Stomach (tissue), 9 donors: ENCODE measurements around the gene VAV3. TPM values are rescaled to one million over a fixed set of nuclear protein-coding genes. Genes with fewer than 3 reads are reported as not detected.

ENCODE experiments used
- DNase-seq, 2 donors: peaks; one replicate each; pipeline versions ENCODE4 v3.0.0 to v3.0.0-alpha.2; 2013 to 2019
- H3K27ac ChIP-seq, 5 donors: fragments of 200-600 bp in 4 of 5; sonication (generic) in 4 of 5; one replicate each; pipeline ENCODE4 v1.5.1; 2013 to 2019; ENCODE audit warnings: mild to moderate bottlenecking in 1 of 5, moderate library complexity in 1 of 5
- H3K27me3 ChIP-seq, 3 donors: fragments of 200-600 bp; sonication (generic); one replicate each; pipeline ENCODE4 v1.5.1; 2017 to 2019; ENCODE audit warnings: mixed run types in 1 of 3
- H3K36me3 ChIP-seq, 4 donors: fragments of 200-600 bp; sonication (generic); 1 replicate in 3 of 4; 2 replicates in 1 of 4; pipeline ENCODE4 v1.5.1; 2016 to 2019
- H3K4me1 ChIP-seq, 4 donors: fragments of 200-600 bp; sonication (generic); one replicate each; pipeline ENCODE4 v1.5.1; 2016 to 2019
- H3K4me3 ChIP-seq, 4 donors: fragments of 200-600 bp; sonication (generic) in 3 of 4; one replicate each; pipeline ENCODE4 v1.5.1; 2016 to 2019; ENCODE audit warnings: mild to moderate bottlenecking in 1 of 4
- H3K9me3 ChIP-seq, 4 donors: fragments of 200-600 bp; sonication (generic); one replicate each; pipeline ENCODE4 v1.5.1; 2016 to 2019
- CTCF ChIP-seq, 7 experiments: fragments of 450-650 bp in 4 of 7; fragments of 200-600 bp in 3 of 7; sonication (generic) in 3 of 7; IDR thresholded peaks; one replicate each; pipeline ENCODE4 v1.5.1; 2016 to 2019; ENCODE audit warnings: antibody characterized with exemption in 7 of 7, control low read depth in 2 of 7, mild to moderate bottlenecking in 1 of 7
- EP300 ChIP-seq: sonication (generic); formaldehyde crosslinking; IDR thresholded peaks from one replicate; pipeline ENCODE4 v1.6.1; 2017; ENCODE audit warnings: antibody characterized with exemption
- POLR2A ChIP-seq, 4 donors: fragments of 450-650 bp; IDR thresholded peaks; one replicate each; pipeline ENCODE4 v1.6.1; 2016; ENCODE audit warnings: antibody characterized with exemption in 4 of 4, control low read depth in 2 of 4, mild to moderate bottlenecking in 1 of 4, moderate library complexity in 1 of 4
- POLR2AphosphoS5 ChIP-seq, 3 donors: sonication (generic); formaldehyde crosslinking; IDR thresholded peaks; one replicate each; pipeline ENCODE4 v1.6.1; 2016; ENCODE audit warnings: antibody characterized with exemption in 3 of 3
- WGBS, 5 donors: extraction: QIAGEN DNeasy Blood & Tissue Kit in 3 of 5; methylation state at CpG; one replicate each; pipeline versions ENCODE4 v1.1.5 to v1.1.7; 2013 to 2018; 5-methylcytosine and 5-hydroxymethylcytosine counted together
- intact Hi-C: fragments of 100-400 bp; cut with DNase I; formaldehyde crosslinking; loops from one replicate; pipeline ENCODE4 v1.15.1; 2023; ENCODE audit warnings: low total_unique reads
- polyA plus RNA-seq, 3 donors: library from polyadenylated mRNA; stranded (reverse); fragments of 200-250 nt; gene quantifications; one replicate each; pipeline ENCODE4 v1.2.3, GENCODE V29; 2013
- total RNA-seq, 5 donors: library from RNA; depleted of rRNA; stranded (reverse); fragments of >200 nt; gene quantifications; one replicate each; pipeline versions ENCODE4 v1.1.0 to v1.2.3, GENCODE V29; 2014 to 2016
- donor health status: healthy with polysubstance abuse.
- donor health status: Bipolar disorder and iron deficiency.
- donor health status: healthy.

The VAV3 gene
- total and polyA plus RNA-seq, 8 donors: 5.7 to 29.3 (median 6.9) TPM

- intact Hi-C loops: no loop called here
Measured at GRCh38 chr1:107870696-107871095, 94.3 kb downstream of the VAV3 start.

GRCh38 chr1:107867897-107868296 lies 97.1 kb downstream of the VAV3 start:
- TF ChIP-seq POLR2AphosphoS5 (IDR thresholded peaks at IDR 0.05) (no peak), EP300 (no peak), CTCF (IDR thresholded peaks at IDR 0.05) (no peak), POLR2A (IDR thresholded peaks at IDR 0.05) (no peak)
- H3K36me3 ChIP-seq: no peaks in the 10 kb centered on the region
- H3K4me1 ChIP-seq: peaks cover 0 to 21% (median 6%) of the 10 kb centered on the region in 4 donors
- no peaks in the 10 kb centered on the region for H3K9me3 ChIP-seq
- H3K27me3 ChIP-seq: no peaks in the 10 kb centered on the region
- no peak overlapping the region for H3K27ac ChIP-seq
- DNase-seq: no peak
- intact Hi-C loops: no loop called here
- WGBS, 5 donors: 20 to 47% (median 32%) methylated on average over 1 of the region's 1 CpG
- no peak overlapping the region for H3K4me3 ChIP-seq

More at GRCh38 chr1:107870696-107871095, 94.3 kb downstream of the VAV3 start:
- Histone ChIP-seq H3K4me3 (no peak overlapping the region), H3K9me3 (no peaks in the 10 kb centered on the region), H3K27ac (no peak overlapping the region), H3K4me1 (peaks cover 0 to 30% (median 6%) of the 10 kb centered on the region in 4 donors), H3K27me3 (no peaks in the 10 kb centered on the region), H3K36me3 (no peaks in the 10 kb centered on the region)
- WGBS, 5 donors: 42 to 52% (median 46%) methylated on average over 3 of the region's 3 CpGs
- TF ChIP-seq EP300 (no peak), POLR2A (IDR thresholded peaks at IDR 0.05) (no peak), POLR2AphosphoS5 (IDR thresholded peaks at IDR 0.05) (no peak), CTCF (IDR thresholded peaks at IDR 0.05) (no peak)
- peak in 1 of 2 donors; percentile 33 for DNase-seq

GRCh38 chr1:107867422-107867821 lies 97.6 kb downstream of the VAV3 start:
- Histone ChIP-seq H3K27me3 (no peaks in the 10 kb centered on the region), H3K4me3 (no peak overlapping the region), H3K36me3 (no peaks in the 10 kb centered on the region), H3K4me1 (peaks cover 0 to 21% (median 6%) of the 10 kb centered on the region in 4 donors), H3K9me3 (no peaks in the 10 kb centered on the region), H3K27ac (no peak overlapping the region)
- DNase-seq: no peak
- TF ChIP-seq EP300 (no peak), CTCF (IDR thresholded peaks at IDR 0.05) (no peak), POLR2AphosphoS5 (IDR thresholded peaks at IDR 0.05) (no peak), POLR2A (IDR thresholded peaks at IDR 0.05) (no peak)
- WGBS, 5 donors: 61 to 81% (median 71%) methylated on average over 2 of the region's 2 CpGs
- intact Hi-C loops: no loop called here

- Histone ChIP-seq H3K27me3 (no peaks in the 10 kb centered on the region), H3K9me3 (no peaks in the 10 kb centered on the region), H3K4me1 (peaks cover 0 to 18% (median 5%) of the 10 kb centered on the region in 4 donors), H3K4me3 (no peak overlapping the region), H3K36me3 (no peaks in the 10 kb centered on the region), H3K27ac (no peak overlapping the region)
- TF ChIP-seq CTCF (IDR thresholded peaks at IDR 0.05) (no peak), POLR2AphosphoS5 (IDR thresholded peaks at IDR 0.05) (no peak), POLR2A (IDR thresholded peaks at IDR 0.05) (no peak), EP300 (no peak)
- no peak for DNase-seq
- intact Hi-C loops: no loop called here
Measured at GRCh38 chr1:107866870-107867269, 98.1 kb downstream of the VAV3 start.
